ENCODE data around the gene ZNF628. TPM values are rescaled to one million over a fixed set of nuclear protein-coding genes. Genes with fewer than 3 reads are reported as not detected.

ZNF628 gene
- total and polyA plus RNA-seq, 2 of the 8 experiments (the other 6 are each of a cell fraction or from before 2014, with no cell fraction given): 1.7 to 10.8 TPM

GRCh38 chr19:55451965-55452748 is 24.3 kb upstream of the ZNF628 start (continued):
- TF ChIP-seq CTCF (IDR thresholded peaks at IDR 0.05; ENCODE audit: control extremely low read depth in 1 of 3, insufficient read depth in 1 of 3, low read depth in 1 of 3, low read length in 3 of 3): no peak
- TF ChIP-seq SUZ12 (IDR thresholded peaks at IDR 0.05; ENCODE audit: low read length): peak; percentile 38; the same call in 1 of the 2 replicates
- no peak for TF ChIP-seq GABPA (IDR thresholded peaks at IDR 0.05; ENCODE audit: borderline replicate concordance, insufficient read depth, low read length)
- no peak for TF ChIP-seq GTF2F1 (IDR thresholded peaks at IDR 0.05; ENCODE audit: borderline replicate concordance, low read depth, low read length)
- TF ChIP-seq MAX (IDR thresholded peaks at IDR 0.05): no peak
- no peak for TF ChIP-seq RBBP5 (IDR thresholded peaks at IDR 0.05; ENCODE audit: borderline replicate concordance, low read depth, low read length)
- no peak for TF ChIP-seq POLR2AphosphoS5 (IDR thresholded peaks at IDR 0.05; ENCODE audit: low read depth, low read length)
- TF ChIP-seq EZH2 (IDR thresholded peaks at IDR 0.05; ENCODE audit: low read depth, low read length, severe bottlenecking): peak; percentile 32
- no peak for TF ChIP-seq CREB1 (IDR thresholded peaks at IDR 0.05)
- TF ChIP-seq TAF7 (optimal IDR thresholded peaks at IDR 0.05; ENCODE audit: borderline replicate concordance, low read depth, low read length): no peak
